ENCODE measurements around the gene METTL9.
"Not testable (repeated sequence)": the region's sequence is repeated elsewhere in the genome, so short reads cannot be mapped to it uniquely, and the experiment has no call there.

The METTL9 gene

DNA sequence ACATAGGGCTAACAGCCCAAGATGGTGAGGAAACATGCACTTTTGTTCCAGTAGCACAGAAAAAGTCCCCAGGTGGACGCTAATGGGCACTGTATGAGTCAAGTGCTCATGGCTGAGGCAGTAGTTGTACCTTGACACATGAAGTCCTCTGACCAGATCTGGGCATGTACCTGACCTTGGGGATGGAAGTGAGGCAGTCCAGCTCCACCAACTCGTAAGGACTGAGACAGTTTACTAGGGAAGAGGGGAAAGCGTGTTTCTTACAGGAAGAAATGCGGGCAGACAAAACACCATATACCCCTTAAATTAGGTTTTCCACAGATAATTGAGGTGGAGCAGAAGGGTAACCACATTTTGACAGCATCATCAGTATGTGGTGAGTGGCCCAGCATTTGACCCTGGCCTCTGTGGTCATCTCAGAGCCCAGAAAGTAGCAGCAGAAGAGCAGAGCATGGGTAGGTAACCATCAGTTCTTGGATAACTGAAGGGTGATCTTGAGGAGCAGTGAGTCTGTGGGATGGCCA is 32.4 kb upstream of the METTL9 start:
- Histone ChIP-seq H3K27me3 (ENCODE audit: low read depth, low read length) (0 out of 2 replicates have a peak, but pooled peaks cover 9% of the 10 kb centered on the region), H3K4me1 (ENCODE audit: low read length) (peaks cover 8% of the 10 kb centered on the region), H3K4me2 (ENCODE audit: low read length) (no peak overlapping the region), H3K4me3 (ENCODE audit: low read length) (no peak overlapping the region), H3K27ac (ENCODE audit: low read length) (no peak overlapping the region), H3K79me2 (ENCODE audit: low read length) (no peaks in the 10 kb centered on the region), H4K20me1 (ENCODE audit: insufficient read depth, low read length) (no peaks in the 10 kb centered on the region), H3K9ac (ENCODE audit: low read length) (no peak overlapping the region), H3K9me3 (ENCODE audit: insufficient read depth, low read length) (no peaks in the 10 kb centered on the region), H3K36me3 (replicated peaks; ENCODE audit: low read depth, low read length) (no peaks in the 10 kb centered on the region), H2AFZ (ENCODE audit: low read depth, low read length) (no peak overlapping the region)
- TF ChIP-seq EZH2phosphoT487 (IDR thresholded peaks at IDR 0.05; ENCODE audit: low read depth) = no peak
- TF ChIP-seq, protein P1, sequence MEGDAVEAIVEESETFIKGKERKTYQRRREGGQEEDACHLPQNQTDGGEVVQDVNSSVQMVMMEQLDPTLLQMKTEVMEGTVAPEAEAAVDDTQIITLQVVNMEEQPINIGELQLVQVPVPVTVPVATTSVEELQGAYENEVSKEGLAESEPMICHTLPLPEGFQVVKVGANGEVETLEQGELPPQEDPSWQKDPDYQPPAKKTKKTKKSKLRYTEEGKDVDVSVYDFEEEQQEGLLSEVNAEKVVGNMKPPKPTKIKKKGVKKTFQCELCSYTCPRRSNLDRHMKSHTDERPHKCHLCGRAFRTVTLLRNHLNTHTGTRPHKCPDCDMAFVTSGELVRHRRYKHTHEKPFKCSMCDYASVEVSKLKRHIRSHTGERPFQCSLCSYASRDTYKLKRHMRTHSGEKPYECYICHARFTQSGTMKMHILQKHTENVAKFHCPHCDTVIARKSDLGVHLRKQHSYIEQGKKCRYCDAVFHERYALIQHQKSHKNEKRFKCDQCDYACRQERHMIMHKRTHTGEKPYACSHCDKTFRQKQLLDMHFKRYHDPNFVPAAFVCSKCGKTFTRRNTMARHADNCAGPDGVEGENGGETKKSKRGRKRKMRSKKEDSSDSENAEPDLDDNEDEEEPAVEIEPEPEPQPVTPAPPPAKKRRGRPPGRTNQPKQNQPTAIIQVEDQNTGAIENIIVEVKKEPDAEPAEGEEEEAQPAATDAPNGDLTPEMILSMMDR (IDR thresholded peaks at IDR 0.05; ENCODE audit: low read depth, low read length) = no peak

- not testable (repeated sequence) for H3K4me2 ChIP-seq (ENCODE audit: low read length); H3K36me3 ChIP-seq (replicated peaks; ENCODE audit: low read depth, low read length); H3K27ac ChIP-seq (ENCODE audit: low read length); H3K9me3 ChIP-seq (ENCODE audit: insufficient read depth, low read length); H2AFZ ChIP-seq (ENCODE audit: low read depth, low read length); H3K79me2 ChIP-seq (ENCODE audit: low read length); H3K9ac ChIP-seq (ENCODE audit: low read length); H3K27me3 ChIP-seq (ENCODE audit: low read depth, low read length); H4K20me1 ChIP-seq (ENCODE audit: insufficient read depth, low read length); H3K4me3 ChIP-seq (ENCODE audit: low read length); H3K4me1 ChIP-seq (ENCODE audit: low read length)
Measured at GRCh38 chr16:21567496-21567895, 31.9 kb upstream of the METTL9 start.

- no peak for TF ChIP-seq EZH2phosphoT487 (IDR thresholded peaks at IDR 0.05; ENCODE audit: low read depth)
- TF ChIP-seq, protein P1 (IDR thresholded peaks at IDR 0.05; ENCODE audit: low read depth, low read length) = no peak
- Histone ChIP-seq H3K4me2 (ENCODE audit: low read length) (no peak overlapping the region), H3K4me3 (ENCODE audit: low read length) (no peak overlapping the region), H3K27me3 (ENCODE audit: low read depth, low read length) (0 out of 2 replicates have a peak, but pooled peaks cover 9% of the 10 kb centered on the region), H3K36me3 (replicated peaks; ENCODE audit: low read depth, low read length) (no peaks in the 10 kb centered on the region), H3K27ac (ENCODE audit: low read length) (no peak overlapping the region), H2AFZ (ENCODE audit: low read depth, low read length) (no peak overlapping the region), H3K9me3 (ENCODE audit: insufficient read depth, low read length) (no peaks in the 10 kb centered on the region), H3K79me2 (ENCODE audit: low read length) (no peaks in the 10 kb centered on the region), H3K4me1 (ENCODE audit: low read length) (peaks cover 8% of the 10 kb centered on the region), H4K20me1 (ENCODE audit: insufficient read depth, low read length) (no peaks in the 10 kb centered on the region), H3K9ac (ENCODE audit: low read length) (no peak overlapping the region)
Measured at GRCh38 chr16:21568502-21569189, 30.7 kb upstream of the METTL9 start.

GRCh38 chr16:21570676-21571017 is 28.7 kb upstream of the METTL9 start:
- Histone ChIP-seq H3K4me2 (ENCODE audit: low read length) (no peak overlapping the region), H3K27ac (ENCODE audit: low read length) (no peak overlapping the region), H4K20me1 (ENCODE audit: insufficient read depth, low read length) (no peaks in the 10 kb centered on the region), H3K79me2 (ENCODE audit: low read length) (no peaks in the 10 kb centered on the region), H3K36me3 (replicated peaks; ENCODE audit: low read depth, low read length) (no peaks in the 10 kb centered on the region), H2AFZ (ENCODE audit: low read depth, low read length) (no peak overlapping the region), H3K4me3 (ENCODE audit: low read length) (no peak overlapping the region), H3K27me3 (ENCODE audit: low read depth, low read length) (0 out of 2 replicates have a peak, but pooled peaks cover 9% of the 10 kb centered on the region), H3K9me3 (ENCODE audit: insufficient read depth, low read length) (no peaks in the 10 kb centered on the region), H3K4me1 (ENCODE audit: low read length) (peaks cover 6% of the 10 kb centered on the region), H3K9ac (ENCODE audit: low read length) (no peak overlapping the region)
- TF ChIP-seq, protein P1 (IDR thresholded peaks at IDR 0.05; ENCODE audit: low read depth, low read length) = no peak
- TF ChIP-seq EZH2phosphoT487 (IDR thresholded peaks at IDR 0.05; ENCODE audit: low read depth) = no peak

DNA sequence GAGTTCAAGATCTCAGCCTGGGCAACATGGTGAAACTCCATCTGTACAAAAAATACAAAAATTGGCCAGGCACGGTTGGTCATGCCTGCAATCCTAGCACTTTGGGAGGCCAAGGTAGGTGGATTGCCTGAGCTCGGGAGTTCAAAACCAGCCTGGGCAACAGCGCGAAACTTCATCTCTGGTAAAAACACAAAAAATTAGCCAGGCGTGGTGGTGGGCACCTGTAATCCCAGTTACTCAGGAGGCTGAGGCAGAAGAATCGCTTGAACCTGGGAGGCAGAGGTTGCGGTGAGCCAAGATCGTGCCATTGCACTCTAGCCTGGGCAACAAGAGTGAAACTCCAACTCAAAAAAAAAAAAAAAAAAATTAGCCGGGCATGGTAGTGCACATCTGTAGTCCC is 25.9 kb upstream of the METTL9 start:
- H3K4me1 ChIP-seq (ENCODE audit: low read length); H3K79me2 ChIP-seq (ENCODE audit: low read length); H3K27ac ChIP-seq (ENCODE audit: low read length); H2AFZ ChIP-seq (ENCODE audit: low read depth, low read length); H3K9me3 ChIP-seq (ENCODE audit: insufficient read depth, low read length); H3K4me3 ChIP-seq (ENCODE audit: low read length); H3K4me2 ChIP-seq (ENCODE audit: low read length); H3K36me3 ChIP-seq (replicated peaks; ENCODE audit: low read depth, low read length); H3K9ac ChIP-seq (ENCODE audit: low read length); H4K20me1 ChIP-seq (ENCODE audit: insufficient read depth, low read length): not testable (repeated sequence)
- peaks cover 10% of the 10 kb centered on the region for H3K27me3 ChIP-seq (ENCODE audit: low read depth, low read length)
